HCT116 (cell line): ENCODE data around the gene MAP4K1.

Experiments used
- POLR2AphosphoS5 ChIP-seq: IDR thresholded peaks from 2 replicates; pipeline ENCODE4 v1.6.1; 2011; ENCODE audit warnings: mild to moderate bottlenecking, low read depth, low read length, moderate library complexity
- TF ChIP-seq, protein P1 (sequence below): IDR thresholded peaks from 2 replicates; pipeline ENCODE4 v1.6.1; 2012; ENCODE audit warnings: low read depth

DNA sequence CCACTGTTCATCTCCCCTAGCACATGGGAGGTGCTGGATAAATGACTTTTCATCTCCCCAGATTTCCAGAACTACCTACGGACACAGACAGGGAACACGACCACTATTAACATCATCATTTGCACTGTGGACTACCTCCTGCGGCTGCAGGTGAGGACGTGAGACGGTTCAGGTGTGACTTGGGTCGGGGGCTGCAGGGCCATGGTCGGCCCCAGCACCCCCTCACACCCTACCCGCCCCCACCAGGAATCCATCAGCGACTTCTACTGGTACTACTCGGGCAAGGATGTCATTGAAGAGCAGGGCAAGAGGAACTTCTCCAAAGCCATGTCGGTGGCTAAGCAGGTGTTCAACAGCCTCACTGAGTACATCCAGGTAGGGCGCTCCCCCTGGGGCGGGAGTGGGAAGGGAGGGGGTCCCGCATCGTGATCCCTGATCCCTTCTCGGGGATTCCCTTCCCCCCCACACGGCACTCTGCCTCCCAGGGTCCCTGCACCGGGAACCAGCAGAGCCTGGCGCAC, 74.4 kb downstream of the MAP4K1 start:
- TF ChIP-seq POLR2AphosphoS5 = no peak
- TF ChIP-seq, protein P1, sequence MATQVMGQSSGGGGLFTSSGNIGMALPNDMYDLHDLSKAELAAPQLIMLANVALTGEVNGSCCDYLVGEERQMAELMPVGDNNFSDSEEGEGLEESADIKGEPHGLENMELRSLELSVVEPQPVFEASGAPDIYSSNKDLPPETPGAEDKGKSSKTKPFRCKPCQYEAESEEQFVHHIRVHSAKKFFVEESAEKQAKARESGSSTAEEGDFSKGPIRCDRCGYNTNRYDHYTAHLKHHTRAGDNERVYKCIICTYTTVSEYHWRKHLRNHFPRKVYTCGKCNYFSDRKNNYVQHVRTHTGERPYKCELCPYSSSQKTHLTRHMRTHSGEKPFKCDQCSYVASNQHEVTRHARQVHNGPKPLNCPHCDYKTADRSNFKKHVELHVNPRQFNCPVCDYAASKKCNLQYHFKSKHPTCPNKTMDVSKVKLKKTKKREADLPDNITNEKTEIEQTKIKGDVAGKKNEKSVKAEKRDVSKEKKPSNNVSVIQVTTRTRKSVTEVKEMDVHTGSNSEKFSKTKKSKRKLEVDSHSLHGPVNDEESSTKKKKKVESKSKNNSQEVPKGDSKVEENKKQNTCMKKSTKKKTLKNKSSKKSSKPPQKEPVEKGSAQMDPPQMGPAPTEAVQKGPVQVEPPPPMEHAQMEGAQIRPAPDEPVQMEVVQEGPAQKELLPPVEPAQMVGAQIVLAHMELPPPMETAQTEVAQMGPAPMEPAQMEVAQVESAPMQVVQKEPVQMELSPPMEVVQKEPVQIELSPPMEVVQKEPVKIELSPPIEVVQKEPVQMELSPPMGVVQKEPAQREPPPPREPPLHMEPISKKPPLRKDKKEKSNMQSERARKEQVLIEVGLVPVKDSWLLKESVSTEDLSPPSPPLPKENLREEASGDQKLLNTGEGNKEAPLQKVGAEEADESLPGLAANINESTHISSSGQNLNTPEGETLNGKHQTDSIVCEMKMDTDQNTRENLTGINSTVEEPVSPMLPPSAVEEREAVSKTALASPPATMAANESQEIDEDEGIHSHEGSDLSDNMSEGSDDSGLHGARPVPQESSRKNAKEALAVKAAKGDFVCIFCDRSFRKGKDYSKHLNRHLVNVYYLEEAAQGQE = no peak
